Activated B cell treated with CpG ODN at 0.5 μM for 24 hours (primary cell): ENCODE results near the gene POLD4. TPM values are rescaled to one million over a fixed set of nuclear protein-coding genes. Genes with fewer than 3 reads are reported as not detected.

Source experiments
- ATAC-seq: fragments of 200-7000 bp; cut with Tn5 transposase; one replicate; pipeline ENCODE4 v1.10.0; 2021; ENCODE audit warnings: low read depth, mild to moderate bottlenecking, moderate library complexity
- CTCF ChIA-PET: fragments of 350-600 bp; sonication (Branson Sonifier 250); formaldehyde crosslinking; loops from one replicate; lab custom pipeline; 2021; ENCODE audit warnings: antibody characterized with exemption; lab: Charles Lee
- POLR2A ChIA-PET: fragments of 350-600 bp; sonication (Branson Sonifier 250); formaldehyde crosslinking; loops from one replicate; lab custom pipeline; 2021; ENCODE audit warnings: antibody characterized with exemption; lab: Charles Lee
- DNase-seq: peaks from one replicate; pipeline ENCODE4 v3.0.0; 2022
- H3K27ac Mint-ChIP-seq: one replicate; pipeline ENCODE4 v1.8.0; 2020; ENCODE audit warnings: mixed read lengths
- H3K27me3 Mint-ChIP-seq: one replicate; pipeline ENCODE4 v1.8.0; 2021; ENCODE audit warnings: mixed read lengths
- H3K36me3 Mint-ChIP-seq: one replicate; pipeline ENCODE4 v1.8.0; 2021; ENCODE audit warnings: low read depth, mixed read lengths
- H3K4me1 Mint-ChIP-seq: one replicate; pipeline ENCODE4 v1.8.0; 2021; ENCODE audit warnings: mixed read lengths
- H3K4me3 Mint-ChIP-seq: one replicate; pipeline ENCODE4 v1.8.0; 2020; ENCODE audit warnings: mild to moderate bottlenecking, mixed read lengths
- H3K9me3 Mint-ChIP-seq: one replicate; pipeline ENCODE4 v1.8.0; 2020; ENCODE audit warnings: mixed read lengths
- CTCF ChIP-seq: fragments of 200-600 bp; IDR thresholded peaks from one replicate; pipeline ENCODE4 v1.8.0; 2022; ENCODE audit warnings: antibody characterized with exemption, mild to moderate bottlenecking
- intact Hi-C: fragments of 100-400 bp; cut with micrococcal nuclease; formaldehyde crosslinking; loops from one replicate; pipeline ENCODE4 v1.15.1; 2024
- total RNA-seq: library from RNA; stranded (reverse); gene quantifications from 2 replicates; pipeline ENCODE4 v1.2.3, GENCODE V29; 2022

Gene POLD4
- total RNA-seq, 1 donor from 2014 or later: 166 TPM

- no peak for DNase-seq
These were observed 47.0 kb upstream of the POLD4 start for GRCh38 chr11:67400251-67400941.

GRCh38 chr11:67398661-67399563 lies 45.6 kb upstream of the POLD4 start:
- CTCF ChIA-PET: no interaction called here
- Mint-ChIP-seq H3K9me3 (no peaks in the 10 kb centered on the region), H3K27me3 (no peaks in the 10 kb centered on the region), H3K4me1 (peaks cover 57% of the 10 kb centered on the region), H3K27ac (no peak overlapping the region), H3K36me3 (peaks cover 45% of the 10 kb centered on the region), H3K4me3 (no peak overlapping the region)
- DNase-seq (no peak), ATAC-seq (no peak)
- intact Hi-C loops: no loop called here
- TF ChIP-seq CTCF: no peak
- POLR2A ChIA-PET: interaction anchor here (0.6 to 17.5 kb wide), 9 partner anchors 18 to 131 kb away, joined by 3 to 693 read pairs (median 14); partner anchors contain the start of genes AIP, CARNS1, CLCF1 and POLD4

More at GRCh38 chr11:67400251-67400941, 47.0 kb upstream of the POLD4 start:
- peaks cover 48% of the 10 kb centered on the region for H3K36me3 Mint-ChIP-seq
- H3K27ac Mint-ChIP-seq: peak overlapping the region; percentile 81
- ATAC-seq: no peak
- peaks cover 68% of the 10 kb centered on the region for H3K4me1 Mint-ChIP-seq
- no peaks in the 10 kb centered on the region for H3K9me3 Mint-ChIP-seq
- H3K4me3 Mint-ChIP-seq: peak overlapping the region; percentile 86
- no peak for TF ChIP-seq CTCF
- H3K27me3 Mint-ChIP-seq: no peaks in the 10 kb centered on the region
- CTCF ChIA-PET: interaction anchor here (1.2 to 5.7 kb wide), 14 partner anchors 9 to 107 kb away, joined by 3 to 53 read pairs (median 10); partner anchors contain the start of genes CDK2AP2, PITPNM1, PTPRCAP and RAD9A
- POLR2A ChIA-PET: interaction anchor here (0.6 to 17.5 kb wide), 25 partner anchors 9 to 243 kb away, joined by 3 to 693 read pairs (median 13); partner anchors contain the start of genes AIP, ANKRD13D, CARNS1 and CDK2AP2
- intact Hi-C loops: loop anchor here (5.0 kb wide), 3 partner anchors 187 to 232 kb away; partner anchors contain the start of gene NDUFV1

GRCh38 chr11:67397986-67398660 lies 44.8 kb upstream of the POLD4 start:
- Mint-ChIP-seq H3K27me3 (no peaks in the 10 kb centered on the region), H3K36me3 (peaks cover 46% of the 10 kb centered on the region), H3K27ac (no peak overlapping the region), H3K4me3 (no peak overlapping the region), H3K9me3 (no peaks in the 10 kb centered on the region), H3K4me1 (peaks cover 53% of the 10 kb centered on the region)
- ChIA-PET POLR2A (interaction anchor here (1.0 to 17.5 kb wide), 5 partner anchors 14 to 130 kb away, joined by 3 to 693 read pairs (median 5); partner anchors contain the start of genes POLD4, PTPRCAP and RPS6KB2), CTCF (no interaction called here)
- no peak for TF ChIP-seq CTCF
- intact Hi-C loops: no loop called here
- no peak for ATAC-seq
- no peak for DNase-seq

- no peak for TF ChIP-seq CTCF
- Mint-ChIP-seq H3K36me3 (peaks cover 46% of the 10 kb centered on the region), H3K4me1 (peaks cover 54% of the 10 kb centered on the region)
These were observed 44.2 kb upstream of the POLD4 start for GRCh38 chr11:67397536-67397935.

More at GRCh38 chr11:67397536-67397935, 44.2 kb upstream of the POLD4 start:
- Mint-ChIP-seq H3K27ac (no peak overlapping the region), H3K4me3 (no peak overlapping the region), H3K27me3 (no peaks in the 10 kb centered on the region), H3K9me3 (no peaks in the 10 kb centered on the region)
- ATAC-seq (no peak), DNase-seq (no peak)
- intact Hi-C loops: no loop called here
- ChIA-PET POLR2A (interaction anchor here (0.8 to 17.5 kb wide), 6 partner anchors 14 to 129 kb away, joined by 3 to 693 read pairs (median 4); partner anchors contain the start of genes POLD4, PTPRCAP and RPS6KB2), CTCF (no interaction called here)
